Heart left ventricle (tissue), 13 donors: ENCODE results near the gene HIBCH.

Experiments used
- POLR2A ChIP-seq, 2 donors: fragments of 450-650 bp; IDR thresholded peaks; one replicate each; pipeline ENCODE4 v1.6.1; 2017; ENCODE audit warnings: antibody characterized with exemption in 2 of 2, mild to moderate bottlenecking in 2 of 2, moderate library complexity in 2 of 2
- TF ChIP-seq, protein P1 (sequence below), 12 donors: fragments of 200-600 bp; sonication (generic) in 4 of 12; IDR thresholded peaks; one replicate each; pipeline versions ENCODE4 v1.5.0 to v1.8.0; 2018 to 2022; ENCODE audit warnings: antibody characterized with exemption in 12 of 12, mild to moderate bottlenecking in 5 of 12
- donor health status: ischemic (EF 13 %, LVEDD 7.1; RV severe dilation, severe dysfunction).
- donor health status: DM: no; HTN: yes; CAD: no.
- donor health status: DM: no; HTN: no; CAD: no.
- donor health status: ischemic (EF 25% LVEDD 6.9; RV normal size, moderate dysfunction).
- donor health status: ischemic (EF 25% LVEDD 5.7; RV mildly dilated, moderate dysfunction).
- donor health status: ischemic (EF 35%, LVEDD 5.7; RV mildly dilated, moderate dysfunction).
- donor health status: nonischemic (EF 11% LVEDD 7.7; RV severe dilation, severe dysfunction).
- donor health status: DM: yes; HTN: yes; CAD: no.
- donor health status: PGD.
- donor health status: ischemic (EF 29% LVEDD 5.4; RV normal size, mild dysfunction).
- donor health status: nonischemic (EF 23%, LVEDD 6.1; RV moderate dilation, normal function).

DNA sequence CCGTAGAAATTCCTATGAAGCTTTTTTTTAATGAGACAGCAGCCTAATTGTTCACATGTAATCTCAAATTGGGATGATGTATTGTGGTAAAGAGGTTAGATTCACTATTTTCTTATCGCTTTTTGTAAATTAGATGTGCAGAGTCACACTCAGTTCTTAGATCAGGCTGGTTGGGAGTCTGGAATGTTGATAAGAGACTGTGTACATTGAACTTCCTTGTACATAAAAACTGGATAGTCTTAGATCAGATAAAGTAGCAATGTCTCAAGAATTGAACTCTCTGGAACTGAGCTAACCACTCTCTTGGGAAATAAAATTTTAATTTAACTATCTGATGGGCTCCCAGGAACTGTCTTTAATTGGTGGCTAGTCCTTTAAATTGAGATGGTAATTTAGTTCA lies 149.0 kb downstream of the HIBCH start:
- TF ChIP-seq, protein P1, sequence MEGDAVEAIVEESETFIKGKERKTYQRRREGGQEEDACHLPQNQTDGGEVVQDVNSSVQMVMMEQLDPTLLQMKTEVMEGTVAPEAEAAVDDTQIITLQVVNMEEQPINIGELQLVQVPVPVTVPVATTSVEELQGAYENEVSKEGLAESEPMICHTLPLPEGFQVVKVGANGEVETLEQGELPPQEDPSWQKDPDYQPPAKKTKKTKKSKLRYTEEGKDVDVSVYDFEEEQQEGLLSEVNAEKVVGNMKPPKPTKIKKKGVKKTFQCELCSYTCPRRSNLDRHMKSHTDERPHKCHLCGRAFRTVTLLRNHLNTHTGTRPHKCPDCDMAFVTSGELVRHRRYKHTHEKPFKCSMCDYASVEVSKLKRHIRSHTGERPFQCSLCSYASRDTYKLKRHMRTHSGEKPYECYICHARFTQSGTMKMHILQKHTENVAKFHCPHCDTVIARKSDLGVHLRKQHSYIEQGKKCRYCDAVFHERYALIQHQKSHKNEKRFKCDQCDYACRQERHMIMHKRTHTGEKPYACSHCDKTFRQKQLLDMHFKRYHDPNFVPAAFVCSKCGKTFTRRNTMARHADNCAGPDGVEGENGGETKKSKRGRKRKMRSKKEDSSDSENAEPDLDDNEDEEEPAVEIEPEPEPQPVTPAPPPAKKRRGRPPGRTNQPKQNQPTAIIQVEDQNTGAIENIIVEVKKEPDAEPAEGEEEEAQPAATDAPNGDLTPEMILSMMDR (IDR thresholded peaks at IDR 0.05): no peak
- TF ChIP-seq POLR2A (IDR thresholded peaks at IDR 0.05): no peak
